Measurements from ENCODE around the gene VIPR2.
"Not testable (repeated sequence)": the region's sequence is repeated elsewhere in the genome, so short reads cannot be mapped to it uniquely, and the experiment has no call there.

DNA sequence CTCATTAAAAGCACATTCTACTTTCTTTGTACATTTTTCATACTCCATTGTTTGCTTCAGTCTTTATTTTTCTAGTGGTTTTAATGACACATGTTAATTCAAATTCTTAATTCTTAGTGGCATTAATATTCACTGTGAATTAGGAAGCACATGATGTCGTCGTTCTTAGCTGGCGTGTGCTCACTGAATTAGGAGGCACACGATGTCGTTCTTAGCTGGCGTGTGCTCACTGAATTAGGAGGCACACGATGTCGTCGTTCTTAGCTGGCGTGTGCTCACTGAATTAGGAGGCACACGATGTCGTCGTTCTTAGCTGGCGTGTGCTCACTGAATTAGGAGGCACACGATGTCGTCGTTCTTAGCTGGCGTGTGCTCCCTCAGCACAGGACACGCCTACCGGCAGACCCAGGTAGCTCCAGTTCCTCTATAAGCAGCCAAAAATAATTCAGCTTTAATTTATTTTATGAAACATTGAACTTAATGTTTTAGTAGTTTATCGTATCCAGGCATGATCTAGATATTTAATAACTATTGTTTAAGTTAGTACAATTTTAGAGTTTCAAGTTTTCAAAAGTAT, 17.5 kb upstream of the VIPR2 start:
- TF ChIP-seq POLR2A (IDR thresholded peaks at IDR 0.05); CTCF (IDR thresholded peaks at IDR 0.05); POLR2AphosphoS5 (IDR thresholded peaks at IDR 0.05); EP300 (IDR thresholded peaks at IDR 0.05; ENCODE audit: low read depth): not testable (repeated sequence)
